Endothelial cell of umbilical vein (primary cell): ENCODE measurements around the gene POFUT2. TPM values are rescaled to one million over a fixed set of nuclear protein-coding genes. Genes with fewer than 3 reads are reported as not detected.

Source experiments
- BruUV-seq: library from RNA; stranded (reverse); fragments of 400-500 nt; replicated peaks from 2 replicates; lab custom pipeline; 2021; lab: Mats Ljungman, UMichigan
- CTCF ChIA-PET: fragments of 300-600, 350-600 bp; sonication (Branson Sonifier 250); formaldehyde crosslinking; loops from one replicate; lab custom pipeline; 2021; ENCODE audit warnings: antibody characterized with exemption, inconsistent platforms; lab: Charles Lee
- POLR2A ChIA-PET: fragments of 300-600, 350-600 bp; sonication (Branson Sonifier 250); formaldehyde crosslinking; loops from one replicate; lab custom pipeline; 2021; ENCODE audit warnings: antibody characterized with exemption, inconsistent platforms; lab: Charles Lee
- DNase-seq: peaks from one replicate; pipeline ENCODE4 v3.0.0-alpha.2; 2011; ENCODE audit warnings: low read depth, low spot score
- FAIRE-seq: peaks from 2 replicates; lab custom pipeline; 2011; peaks lifted over from hg19 to GRCh38; lab: Jason Lieb, UNC
- H2AFZ ChIP-seq: 2 replicates; pipeline ENCODE4 v1.6.0; 2012; ENCODE audit warnings: low read depth, low read length, control low read depth, inconsistent platforms
- H3K27ac ChIP-seq: 2 replicates; pipeline ENCODE4 v1.5.1; 2011; ENCODE audit warnings: low read depth, mild to moderate bottlenecking, control low read depth, low read length, moderate library complexity; ENCODE audit not compliant: insufficient read depth
- H3K27me3 ChIP-seq, 2 experiments: 2 replicates each; pipeline versions ENCODE4 v1.6.0 to v1.6.1; 2011; ENCODE audit warnings: low read length in 2 of 2, mixed read lengths in 1 of 2; ENCODE audit not compliant: control insufficient read depth in 2 of 2, insufficient read depth in 2 of 2
- H3K36me3 ChIP-seq, 2 experiments: 2 replicates in 1 of 2; 3 replicates in 1 of 2; pipeline ENCODE4 v1.5.1; 2011; ENCODE audit warnings: low read length in 2 of 2, mild to moderate bottlenecking in 1 of 2, moderate library complexity in 1 of 2; ENCODE audit not compliant: control insufficient read depth in 2 of 2, insufficient read depth in 2 of 2; ENCODE audit errors: extremely low read depth in 1 of 2
- H3K4me1 ChIP-seq: 3 replicates; pipeline ENCODE4 v1.5.1; 2011; ENCODE audit warnings: mild to moderate bottlenecking, low read length; ENCODE audit not compliant: control insufficient read depth, insufficient read depth; ENCODE audit errors: extremely low read depth
- H3K4me2 ChIP-seq: 2 replicates; pipeline ENCODE4 v1.6.1; 2011; ENCODE audit warnings: low read length, control low read depth, mixed read lengths; ENCODE audit not compliant: insufficient read depth
- H3K4me3 ChIP-seq, 3 experiments: fragments of 200-600 bp in 1 of 3; sonication (generic), shearing (Covaris generic) in 1 of 3; replicated peaks in 1 of 3; 2 replicates each; pipeline ENCODE4 v1.5.1; 2011 to 2016; ENCODE audit warnings: control low read depth in 3 of 3, low read length in 3 of 3, mild to moderate bottlenecking in 2 of 3, inconsistent platforms in 1 of 3, low read depth in 1 of 3, moderate library complexity in 1 of 3; ENCODE audit not compliant: insufficient read depth in 1 of 3
- H3K79me2 ChIP-seq: 2 replicates; pipeline ENCODE4 v1.6.0; 2012; ENCODE audit warnings: low read length, inconsistent platforms; ENCODE audit not compliant: control insufficient read depth, insufficient read depth
- H3K9ac ChIP-seq: replicated peaks from 2 replicates; pipeline ENCODE3; 2011; ENCODE audit warnings: low read length, control low read depth; ENCODE audit not compliant: insufficient read depth; ENCODE audit errors: extremely low read depth
- H3K9me1 ChIP-seq: replicated peaks from 3 replicates; pipeline ENCODE4 v1.6.0; 2011; ENCODE audit warnings: mild to moderate bottlenecking, low read length; ENCODE audit not compliant: control insufficient read depth, insufficient read depth; ENCODE audit errors: extremely low read depth
- H3K9me3 ChIP-seq: replicated peaks from 2 replicates; pipeline ENCODE4 v1.5.1; 2012; ENCODE audit warnings: low read length, inconsistent platforms; ENCODE audit not compliant: control insufficient read depth, insufficient read depth
- H4K20me1 ChIP-seq: replicated peaks from 2 replicates; pipeline ENCODE3; 2011; ENCODE audit warnings: mild to moderate bottlenecking, low read length; ENCODE audit not compliant: control insufficient read depth, insufficient read depth; ENCODE audit errors: extremely low read depth
- CTCF ChIP-seq, 2 donors: IDR thresholded peaks; 1 replicate in 1 of 2; 2 replicates in 1 of 2; pipeline ENCODE4 v1.5.1; 2011; ENCODE audit warnings: low read length in 2 of 2, mild to moderate bottlenecking in 2 of 2, moderate library complexity in 2 of 2, control low read depth in 1 of 2, inconsistent platforms in 1 of 2, low read depth in 1 of 2; ENCODE audit not compliant: insufficient read depth in 1 of 2; ENCODE audit errors: extremely low read depth in 1 of 2
- EZH2 ChIP-seq: IDR thresholded peaks from 2 replicates; pipeline ENCODE4 v1.6.1; 2012; ENCODE audit warnings: borderline replicate concordance, low read depth, mild to moderate bottlenecking, moderate library complexity, low read length, inconsistent platforms; ENCODE audit not compliant: severe bottlenecking
- FOS ChIP-seq: IDR thresholded peaks from 2 replicates; pipeline ENCODE4 v1.6.1; 2011; ENCODE audit warnings: mild to moderate bottlenecking, low read length, moderate library complexity, borderline replicate concordance; ENCODE audit not compliant: insufficient read depth
- GATA2 ChIP-seq: IDR thresholded peaks from 2 replicates; pipeline ENCODE4 v1.7.0; 2011; ENCODE audit warnings: low read depth, mild to moderate bottlenecking, moderate library complexity, mixed read lengths, low read length; ENCODE audit not compliant: insufficient read length, insufficient read depth
- POLR2A ChIP-seq: IDR thresholded peaks from 2 replicates; pipeline ENCODE4 v1.6.1; 2012; ENCODE audit warnings: low read depth, mild to moderate bottlenecking, control low read depth, low read length
- POLR2AphosphoS5 ChIP-seq: IDR thresholded peaks from 2 replicates; pipeline ENCODE4 v1.6.1; 2012; ENCODE audit warnings: low read depth, mild to moderate bottlenecking, control low read depth, low read length, moderate library complexity; ENCODE audit not compliant: insufficient read depth
- dilution Hi-C: fragments of 300-500 bp; cut with MboI; formaldehyde crosslinking; loops from one replicate; pipeline ENCODE4 v1.15.0; 2019; ENCODE audit warnings: low sequenced_read_pairs; ENCODE audit not compliant: extremely low pct_ligation_motif_present
- intact Hi-C: fragments of 100-400 bp; cut with micrococcal nuclease; formaldehyde crosslinking; loops from one replicate; pipeline ENCODE4 v1.10.0; 2022
- polyA plus RNA-seq, 4 experiments: library from polyadenylated mRNA; depleted of rRNA in 3 of 4; stranded (reverse) in 3 of 4; unstranded in 1 of 4; fragments of >200 nt; gene quantifications; 2 replicates each; pipeline versions ENCODE4 v1.2.1 to v1.2.3, GENCODE V29; 2011 to 2012; ENCODE audit warnings: missing spikeins in 1 of 4
- total RNA-seq: library from RNA; stranded (reverse); gene quantifications from 2 replicates; pipeline ENCODE4 v1.2.3, GENCODE V29; 2021
- TF ChIP-seq, protein P1 (sequence below): IDR thresholded peaks from 2 replicates; pipeline ENCODE4 v1.6.1; 2011; ENCODE audit not compliant: insufficient read depth, insufficient read length

Gene POFUT2
- total and polyA plus RNA-seq, 2 donors (not counting 3 experiments of a cell fraction or from before 2014, with no cell fraction given): 30.7 to 47.5 TPM

DNA sequence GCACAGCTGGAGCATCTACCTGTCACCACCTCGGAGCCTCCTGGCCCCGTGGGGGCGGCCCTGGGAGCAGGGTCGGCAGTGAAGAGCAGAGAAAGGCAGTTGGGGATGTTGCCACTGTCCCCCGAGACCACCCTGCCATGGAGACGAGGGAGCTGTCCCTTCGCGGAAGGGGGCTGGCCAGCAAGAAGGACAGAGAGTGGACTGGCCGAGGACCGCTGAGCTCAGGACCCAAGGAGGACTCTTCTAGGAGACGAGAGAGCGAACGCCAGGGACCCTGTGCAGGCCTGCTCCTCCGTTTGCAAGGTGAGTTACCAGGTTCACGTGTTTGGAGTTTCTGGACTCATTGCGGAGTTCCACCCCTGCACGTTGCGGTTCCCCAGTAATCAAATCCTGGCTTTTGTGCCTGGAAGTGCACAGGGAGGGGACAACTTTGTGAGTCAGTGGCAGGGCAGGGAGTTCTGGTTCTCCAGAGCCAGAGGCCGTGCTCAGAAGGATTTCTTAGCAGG lies 5.6 kb upstream of the POFUT2 start:
- ChIA-PET CTCF (interaction anchor here (0.7 to 3.8 kb wide), 19 partner anchors 16 to 587 kb away, joined by 3 to 48 read pairs (median 6); no protein-coding TSS in a partner anchor), POLR2A (no interaction called here)
- H3K9me1 ChIP-seq: no peaks in the 10 kb centered on the region
- TF ChIP-seq, protein P1, sequence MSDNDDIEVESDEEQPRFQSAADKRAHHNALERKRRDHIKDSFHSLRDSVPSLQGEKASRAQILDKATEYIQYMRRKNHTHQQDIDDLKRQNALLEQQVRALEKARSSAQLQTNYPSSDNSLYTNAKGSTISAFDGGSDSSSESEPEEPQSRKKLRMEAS: no peak
- no peak for TF ChIP-seq FOS
- no peak for TF ChIP-seq GATA2
- no peak for TF ChIP-seq POLR2A
- peak overlapping the region; percentile 97 for H3K9ac ChIP-seq
- no peaks in the 10 kb centered on the region for H4K20me1 ChIP-seq
- no peak overlapping the region for H3K4me2 ChIP-seq
- no peaks in the 10 kb centered on the region for H3K36me3 ChIP-seq
- H2AFZ ChIP-seq: no peak overlapping the region
- no TSS peak for BruUV-seq
- FAIRE-seq (no peak), DNase-seq (no peak)
- dilution Hi-C loops: no loop called here
- H3K9me3 ChIP-seq: no peaks in the 10 kb centered on the region
- H3K4me3 ChIP-seq: no peak overlapping the region
- H3K4me1 ChIP-seq: peaks cover 43% of the 10 kb centered on the region
- intact Hi-C loops: loop anchor here (2.0 to 5.0 kb wide), 2 partner anchors 258 to 529 kb away; no protein-coding TSS in a partner anchor
- H3K79me2 ChIP-seq: peaks cover 14% of the 10 kb centered on the region
- H3K27ac ChIP-seq: peak overlapping the region; percentile 100
- H3K27me3 ChIP-seq: no peaks in the 10 kb centered on the region

DNA sequence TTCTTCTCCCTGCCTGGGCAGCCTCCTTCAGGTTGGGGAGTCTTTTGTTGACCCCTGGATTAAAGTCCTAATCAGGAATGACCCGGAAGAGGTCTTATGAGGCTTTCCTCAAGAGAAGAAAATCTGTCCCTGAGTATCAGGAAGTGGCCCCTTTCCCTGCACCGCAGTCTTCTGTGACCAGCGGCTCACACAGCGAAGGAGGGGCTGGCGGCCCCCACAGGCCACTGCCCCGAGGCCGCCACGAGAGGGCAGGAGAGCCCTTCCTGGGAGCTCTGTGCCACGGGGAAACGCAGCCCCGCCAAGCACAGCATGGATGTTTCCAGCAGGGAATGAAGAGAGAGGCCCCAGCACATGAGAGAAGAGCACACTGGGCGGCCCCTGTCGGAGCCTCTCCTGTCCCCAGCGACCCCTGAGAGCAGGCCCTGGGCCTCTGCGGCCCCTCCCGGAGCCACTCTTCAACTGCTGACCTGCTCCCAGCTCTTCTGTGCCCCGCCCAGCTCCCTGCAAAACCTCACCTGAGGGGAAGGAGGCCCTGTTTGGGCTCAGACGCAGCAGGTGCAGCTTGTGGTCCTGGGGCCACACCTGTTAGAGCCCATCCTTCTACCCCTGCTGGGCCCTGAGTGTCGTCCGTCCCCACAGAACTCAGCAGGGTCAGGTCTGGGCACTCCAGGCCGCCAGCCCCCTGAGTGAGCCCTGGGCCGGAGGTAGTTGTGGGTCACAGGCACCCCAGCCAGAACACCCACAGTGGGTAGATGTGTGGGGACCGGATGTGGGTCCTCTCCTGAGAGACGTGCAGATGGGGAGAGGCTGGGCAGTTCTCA lies 4.9 kb upstream of the POFUT2 start:
- CTCF ChIA-PET: interaction anchor here (0.8 to 3.8 kb wide), 25 partner anchors 13 to 588 kb away, joined by 3 to 48 read pairs (median 6); no protein-coding TSS in a partner anchor
- Histone ChIP-seq H3K27me3 (no peaks in the 10 kb centered on the region), H2AFZ (peak overlapping the region; percentile 22), H3K79me2 (peaks cover 14% of the 10 kb centered on the region), H3K9me3 (no peaks in the 10 kb centered on the region), H3K9ac (peak overlapping the region; percentile 97), H3K27ac (peak overlapping the region; percentile 100), H3K4me2 (no peak overlapping the region), H3K36me3 (no peaks in the 10 kb centered on the region), H3K4me1 (peaks cover 43% of the 10 kb centered on the region), H3K4me3 (no peak overlapping the region), H3K9me1 (no peaks in the 10 kb centered on the region), H4K20me1 (no peaks in the 10 kb centered on the region)
- POLR2A ChIA-PET: interaction anchor here (0.5 kb wide), 1 partner anchor 154 kb away, joined by 5 read pairs; no protein-coding TSS in a partner anchor
- DNase-seq (peak; percentile 83), FAIRE-seq (peak; percentile 92)
- dilution Hi-C loops: no loop called here
- BruUV-seq: no TSS peak
- intact Hi-C loops: loop anchor here (1.0 to 5.0 kb wide), 6 partner anchors 114 to 530 kb away; no protein-coding TSS in a partner anchor
- TF ChIP-seq CTCF (IDR thresholded peaks at IDR 0.05; ENCODE audit: extremely low read depth in 1 of 2, insufficient read depth in 1 of 2, low read depth in 1 of 2, low read length in 2 of 2) (peak; percentile 97 to 99), GATA2 (no peak), POLR2AphosphoS5 (peak; percentile 48), EZH2 (no peak)
- TF ChIP-seq, protein P1: peak; percentile 45
